NB4 (cell line): ENCODE measurements around the gene PLPP3.

Source experiments
- MAX ChIP-seq: IDR thresholded peaks from 2 replicates; pipeline ENCODE4 v1.6.1; 2011; ENCODE audit warnings: low read depth, low read length
- POLR2A ChIP-seq: IDR thresholded peaks from 2 replicates; pipeline ENCODE4 v1.6.1; 2011; ENCODE audit warnings: mild to moderate bottlenecking; ENCODE audit not compliant: insufficient read length; ENCODE audit errors: extremely low read depth
- TF ChIP-seq, protein P1 (sequence below): IDR thresholded peaks from one replicate; pipeline ENCODE4 v1.5.1; 2012; ENCODE audit warnings: low read depth, low read length

DNA sequence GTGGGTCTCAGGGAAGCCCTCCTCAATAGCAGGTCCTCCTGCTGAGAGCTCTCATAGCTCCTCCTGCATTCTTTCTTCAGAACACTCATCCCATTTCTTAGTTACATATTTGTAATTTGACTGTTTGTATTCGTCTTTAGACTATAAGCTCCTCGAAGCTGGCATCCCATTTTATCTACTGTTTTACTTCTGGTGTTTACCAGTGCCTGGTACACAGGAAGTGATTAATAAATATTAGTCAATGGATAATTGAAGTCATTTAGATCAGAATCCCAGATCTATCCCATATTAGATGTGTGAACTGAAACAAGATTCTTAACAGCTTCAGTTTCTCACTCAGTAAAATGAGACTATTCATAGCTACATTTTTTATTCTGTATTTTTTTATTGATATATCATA, 88.7 kb downstream of the PLPP3 start:
- no peak for TF ChIP-seq POLR2A
- TF ChIP-seq, protein P1, sequence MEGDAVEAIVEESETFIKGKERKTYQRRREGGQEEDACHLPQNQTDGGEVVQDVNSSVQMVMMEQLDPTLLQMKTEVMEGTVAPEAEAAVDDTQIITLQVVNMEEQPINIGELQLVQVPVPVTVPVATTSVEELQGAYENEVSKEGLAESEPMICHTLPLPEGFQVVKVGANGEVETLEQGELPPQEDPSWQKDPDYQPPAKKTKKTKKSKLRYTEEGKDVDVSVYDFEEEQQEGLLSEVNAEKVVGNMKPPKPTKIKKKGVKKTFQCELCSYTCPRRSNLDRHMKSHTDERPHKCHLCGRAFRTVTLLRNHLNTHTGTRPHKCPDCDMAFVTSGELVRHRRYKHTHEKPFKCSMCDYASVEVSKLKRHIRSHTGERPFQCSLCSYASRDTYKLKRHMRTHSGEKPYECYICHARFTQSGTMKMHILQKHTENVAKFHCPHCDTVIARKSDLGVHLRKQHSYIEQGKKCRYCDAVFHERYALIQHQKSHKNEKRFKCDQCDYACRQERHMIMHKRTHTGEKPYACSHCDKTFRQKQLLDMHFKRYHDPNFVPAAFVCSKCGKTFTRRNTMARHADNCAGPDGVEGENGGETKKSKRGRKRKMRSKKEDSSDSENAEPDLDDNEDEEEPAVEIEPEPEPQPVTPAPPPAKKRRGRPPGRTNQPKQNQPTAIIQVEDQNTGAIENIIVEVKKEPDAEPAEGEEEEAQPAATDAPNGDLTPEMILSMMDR, result no peak
- TF ChIP-seq MAX, result no peak
